Stimulated activated CD4-positive, alpha-beta T cell treated with anti-CD3 and anti-CD28 coated beads, Interleukin-15, amount 100 ng/mL, for 1 hour (primary cell): ENCODE results near the gene PRPF31.
"Not testable (repeated sequence)": the region's sequence is repeated elsewhere in the genome, so short reads cannot be mapped to it uniquely, and the experiment has no call there.

Experiments
- DNase-seq, 2 donors: peaks; one replicate each; pipeline ENCODE4 v3.0.0-alpha.2; 2020; ENCODE audit warnings: low read depth in 1 of 2, low spot score in 1 of 2

PRPF31 gene

GRCh38 chr19:54160854-54161253 is 45.3 kb downstream of the PRPF31 start:
- no peak for DNase-seq

GRCh38 chr19:54162241-54162805 is 46.8 kb downstream of the PRPF31 start:
- DNase-seq = peak; percentile 64 to 73

GRCh38 chr19:54162884-54163283 is 47.3 kb downstream of the PRPF31 start:
- no peak for DNase-seq

GRCh38 chr19:54164369-54165068 is 49.0 kb downstream of the PRPF31 start:
- DNase-seq = peak in 1 of 2 donors; percentile 31

- DNase-seq = no peak
These were observed 49.7 kb downstream of the PRPF31 start for GRCh38 chr19:54165222-54165621.

- peak; percentile 77 to 90 for DNase-seq
These were observed 52.8 kb downstream of the PRPF31 start for GRCh38 chr19:54168174-54168917.

- DNase-seq = no peak
These were observed 53.7 kb downstream of the PRPF31 start for GRCh38 chr19:54169149-54169740.

- not testable (repeated sequence) for DNase-seq
These were observed 56.3 kb downstream of the PRPF31 start for GRCh38 chr19:54171736-54172431.

- DNase-seq = no peak
These were observed 57.2 kb downstream of the PRPF31 start, which contains the start of gene TMC4 for GRCh38 chr19:54172471-54173358. TMC4 (minus strand) TSS chr19:54173160; CDS start chr19:54173117, 43 bp downstream.

GRCh38 chr19:54173359-54173699 is 57.8 kb downstream of the PRPF31 start:
- DNase-seq = no peak

GRCh38 chr19:54173951-54174834 is 58.6 kb downstream of the PRPF31 start:
- no peak for DNase-seq

- DNase-seq = no peak
These were observed 63.2 kb downstream of the PRPF31 start for GRCh38 chr19:54178581-54179261.

- no peak for DNase-seq
These were observed 63.8 kb downstream of the PRPF31 start for GRCh38 chr19:54179262-54179852.

- no peak for DNase-seq
These were observed 64.4 kb downstream of the PRPF31 start for GRCh38 chr19:54179921-54180461.

- no peak for DNase-seq
These were observed 65.1 kb downstream of the PRPF31 start for GRCh38 chr19:54180691-54181091.
